Fibroblast of peridontal ligament (primary cell): ENCODE measurements around the gene PDGFB.

Source experiments
- DNase-seq: peaks from one replicate; pipeline ENCODE4 v3.0.0-alpha.2; 2010; ENCODE audit errors: extremely low read depth

The PDGFB gene

GRCh38 chr22:39206491-39206890 is 38.3 kb downstream of the PDGFB start:
- DNase-seq: no peak

- DNase-seq: peak; percentile 28
These were observed 39.3 kb downstream of the PDGFB start for GRCh38 chr22:39205344-39206021.

- DNase-seq: no peak
These were observed 40.6 kb downstream of the PDGFB start for GRCh38 chr22:39204216-39204615.

DNA sequence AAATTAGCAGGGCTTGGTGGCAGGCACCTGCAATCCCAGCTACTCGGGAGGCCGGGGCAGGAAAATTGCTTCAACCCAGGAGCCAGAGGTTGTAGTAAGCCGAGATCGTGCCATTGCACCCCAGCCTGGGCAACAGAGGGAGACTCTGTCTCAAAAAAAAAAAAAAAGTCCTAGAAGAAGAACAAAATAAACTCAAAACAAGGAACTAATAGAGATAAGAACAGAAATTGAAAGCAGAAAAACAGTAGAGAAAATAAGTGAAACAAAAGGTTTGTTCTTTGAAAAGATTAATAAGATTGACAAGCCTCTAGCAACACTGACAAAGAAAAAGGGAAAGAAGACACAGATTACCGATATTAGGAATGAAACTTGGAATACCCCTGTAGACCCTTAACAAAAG is 47.2 kb downstream of the PDGFB start:
- no peak for DNase-seq

DNA sequence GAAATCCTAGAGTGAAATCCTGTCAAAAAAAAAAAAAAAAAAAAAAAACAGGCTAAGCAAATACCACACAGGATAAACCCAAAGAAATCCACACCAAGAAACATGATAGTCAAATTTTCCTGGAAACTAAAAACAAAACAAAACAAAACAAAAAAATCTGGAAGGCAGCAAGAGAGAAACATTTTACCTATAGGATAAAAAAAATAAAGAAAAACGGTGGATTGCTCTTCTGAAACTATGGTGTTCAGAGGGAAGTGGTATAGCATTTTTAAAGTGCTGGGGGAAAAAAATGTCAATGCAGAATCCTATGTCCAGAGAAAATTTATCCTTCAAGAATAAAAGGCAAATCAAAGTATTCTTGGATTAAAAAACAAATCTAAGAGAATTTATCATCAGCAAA is 50.7 kb downstream of the PDGFB start:
- DNase-seq: no peak

- DNase-seq: no peak
These were observed 56.0 kb downstream of the PDGFB start for GRCh38 chr22:39188809-39189208.

- no peak for DNase-seq
These were observed 59.2 kb downstream of the PDGFB start for GRCh38 chr22:39185601-39186012.

- no peak for DNase-seq
These were observed 59.9 kb downstream of the PDGFB start for GRCh38 chr22:39184586-39185577.

DNA sequence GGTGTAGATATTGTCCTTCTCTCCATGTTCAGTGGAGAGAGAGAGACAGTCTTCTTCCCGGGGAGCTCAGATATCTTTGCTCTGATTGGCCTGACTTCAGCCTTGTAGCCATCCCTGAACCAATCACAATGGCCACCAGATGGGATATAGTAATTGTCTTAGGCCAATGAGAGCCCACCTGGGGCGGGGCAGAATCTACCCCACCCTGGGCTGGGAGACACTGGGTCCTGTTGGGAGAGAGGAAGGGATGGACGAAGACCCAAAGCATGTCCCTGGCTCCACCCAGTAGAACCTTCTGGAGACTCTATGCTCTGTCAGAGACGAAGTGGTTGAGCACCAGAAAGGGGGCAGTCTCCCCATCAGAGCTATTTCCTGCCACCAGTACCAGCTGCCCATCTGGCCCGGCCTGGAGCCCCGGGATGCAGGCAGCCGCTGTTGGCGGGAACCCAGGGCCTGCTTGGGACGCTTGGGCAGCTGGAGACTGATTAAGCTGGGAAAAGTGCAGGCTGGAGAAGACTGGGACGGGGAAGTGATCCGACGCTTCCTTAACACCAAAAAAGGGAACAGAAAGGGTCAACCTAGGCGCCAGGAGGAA is 60.7 kb downstream of the PDGFB start:
- no peak for DNase-seq

DNA sequence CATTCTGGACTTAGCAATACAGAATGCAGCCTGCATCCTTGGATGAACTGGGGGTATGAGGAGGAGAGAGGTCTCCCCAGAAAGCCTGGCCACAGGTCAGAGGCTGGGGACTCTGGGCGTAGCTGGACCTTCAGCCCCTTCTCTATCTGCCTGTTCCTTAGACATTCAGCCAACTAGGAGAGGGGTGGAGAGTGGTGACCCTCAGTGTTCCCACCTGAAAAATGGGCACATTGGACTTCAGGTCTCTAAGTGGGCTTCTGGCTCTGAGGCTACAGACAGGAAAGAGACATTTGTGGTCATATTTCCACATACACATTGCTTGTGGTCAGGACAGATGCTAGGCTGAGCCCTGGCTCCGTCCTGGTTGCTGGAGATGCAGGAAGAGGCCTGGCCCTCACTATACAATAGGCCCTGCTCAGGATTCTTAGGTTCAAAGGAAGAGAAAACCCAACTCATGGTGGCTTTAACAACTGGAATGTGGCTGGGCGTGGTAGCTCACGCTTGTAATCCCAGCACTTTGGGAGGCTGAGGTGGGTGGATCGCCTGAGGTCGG is 62.2 kb downstream of the PDGFB start:
- DNase-seq: no peak

DNA sequence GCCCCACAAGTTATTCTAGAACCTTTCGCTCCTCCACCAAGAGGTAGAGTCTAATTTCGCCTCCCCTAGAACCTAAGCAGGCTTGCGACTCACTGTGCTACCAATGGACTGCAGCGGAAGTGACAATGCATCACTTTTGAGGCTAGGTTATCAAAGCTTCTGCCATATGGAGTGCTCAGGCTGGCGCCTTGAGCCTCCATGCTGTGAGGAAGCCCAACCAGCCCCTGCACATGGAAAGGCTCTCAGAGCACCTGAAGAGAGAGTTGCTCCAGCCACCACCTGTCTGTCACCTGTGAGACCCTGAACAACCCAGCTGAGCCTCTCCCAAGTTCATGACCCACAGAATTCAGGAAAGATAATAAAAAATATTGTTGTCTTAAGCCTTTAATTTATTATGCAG is 63.0 kb downstream of the PDGFB start:
- no peak for DNase-seq

GRCh38 chr22:39181356-39181755 is 63.4 kb downstream of the PDGFB start:
- DNase-seq: no peak

DNA sequence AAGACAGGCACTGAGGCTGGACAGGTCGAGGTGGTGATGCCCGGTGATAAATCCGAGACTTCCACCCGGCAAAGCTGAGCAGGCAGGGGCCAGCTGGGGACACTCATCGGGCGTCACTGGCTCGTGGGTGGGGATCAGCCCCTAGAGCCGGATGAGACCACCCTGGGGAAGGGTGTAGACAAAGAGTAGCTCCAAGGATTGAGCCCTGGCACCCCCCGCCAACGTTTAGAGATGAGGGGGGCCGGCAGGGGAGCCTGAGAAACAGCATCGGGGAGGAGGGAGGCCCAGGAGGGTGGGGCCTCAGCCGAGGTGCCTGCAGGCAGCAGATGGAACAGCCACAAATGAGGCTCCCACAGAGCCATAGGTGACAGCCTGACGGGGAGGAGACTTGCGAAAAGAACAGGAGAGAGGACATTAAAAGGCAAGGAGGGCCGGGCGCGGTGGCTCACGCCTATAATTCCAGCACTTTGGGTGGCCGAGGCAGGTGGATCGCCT is 64.9 kb downstream of the PDGFB start:
- DNase-seq: no peak

DNA sequence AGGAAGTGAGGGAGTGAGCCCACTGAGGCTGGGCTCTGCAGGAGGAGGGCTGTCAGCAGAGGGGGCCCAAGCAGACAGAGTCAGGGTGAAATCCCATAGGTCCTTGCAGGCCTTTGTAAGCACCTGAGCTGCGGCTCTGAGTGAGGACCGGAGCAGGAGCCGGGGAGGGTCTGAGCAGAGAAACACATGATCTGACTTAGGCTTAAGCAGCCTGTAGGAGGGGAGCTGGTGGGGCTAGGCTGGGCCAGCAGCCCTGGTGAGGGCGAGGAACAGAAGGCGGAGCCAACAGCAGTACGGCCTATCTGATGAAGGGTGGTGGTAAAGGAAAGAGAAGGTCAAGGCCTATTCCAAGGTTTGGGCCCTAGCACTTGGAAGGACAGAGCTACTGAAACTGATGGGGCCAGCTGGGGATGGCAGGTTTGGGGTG is 65.4 kb downstream of the PDGFB start:
- no peak for DNase-seq

DNA sequence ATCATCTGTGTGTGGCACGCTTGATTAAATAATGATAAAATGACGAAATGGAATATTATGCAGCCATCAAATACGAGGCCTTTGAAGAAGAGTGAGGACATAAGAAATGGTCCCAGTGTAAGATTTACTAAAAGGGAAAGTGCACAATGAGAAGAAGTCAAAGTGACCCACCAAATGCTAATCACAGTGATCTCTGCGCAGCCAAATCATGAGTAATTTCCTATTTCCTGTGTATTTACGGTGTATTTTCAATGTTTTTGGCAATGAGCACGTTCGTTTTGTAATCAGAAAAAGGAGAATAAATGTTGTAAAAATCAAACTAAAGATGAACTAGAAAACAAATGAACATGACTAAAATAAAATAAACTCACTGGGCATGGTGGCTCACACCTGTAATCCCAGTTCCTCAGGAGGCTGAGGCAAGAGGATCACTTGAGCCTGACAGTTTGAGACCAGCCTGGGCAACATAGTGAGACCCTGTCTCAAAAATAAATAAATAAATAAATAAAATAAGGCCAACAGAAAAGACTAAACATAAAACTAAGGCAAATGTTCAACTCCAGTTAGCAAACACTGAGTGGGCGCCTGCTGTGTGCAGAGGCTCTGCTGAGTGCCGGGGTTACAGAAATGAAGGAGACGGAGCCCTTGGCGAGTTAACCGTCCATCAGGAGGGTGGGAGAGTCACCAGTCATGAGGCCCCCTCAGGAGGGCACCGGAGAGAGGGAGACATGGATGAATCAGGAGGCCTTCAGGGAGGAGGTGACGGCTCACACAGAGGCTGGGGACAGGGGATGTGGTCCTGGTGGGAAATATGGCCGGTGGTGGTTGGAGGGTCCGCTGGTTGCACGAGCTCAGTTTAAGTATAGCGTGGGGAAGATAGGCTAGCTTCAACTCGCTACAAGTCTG is 66.3 kb downstream of the PDGFB start:
- DNase-seq: peak; percentile 22

DNA sequence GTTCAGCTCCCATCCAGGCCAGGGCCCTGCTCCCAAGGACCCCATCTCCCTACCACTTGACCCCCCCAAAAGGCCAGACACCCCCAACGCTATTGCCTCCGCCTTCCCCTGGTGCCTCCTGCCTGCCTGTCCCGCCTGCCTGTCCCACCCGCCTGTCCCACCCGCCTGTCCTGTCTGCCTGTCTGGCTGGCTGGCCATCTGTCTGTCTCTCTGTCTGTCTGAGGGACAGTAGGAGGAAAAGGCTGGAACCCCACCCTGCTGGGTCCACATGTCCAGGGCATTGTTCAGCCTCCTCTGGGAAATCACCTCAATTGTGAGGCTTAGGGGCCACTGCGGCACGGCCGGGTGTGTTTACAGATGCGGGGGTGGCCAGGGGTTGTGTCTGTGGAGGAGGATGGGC is 67.0 kb downstream of the PDGFB start:
- DNase-seq: no peak

- DNase-seq: no peak
These were observed 67.4 kb downstream of the PDGFB start for GRCh38 chr22:39177456-39177775.

- DNase-seq: no peak
These were observed 67.9 kb downstream of the PDGFB start for GRCh38 chr22:39176714-39177455.

DNA sequence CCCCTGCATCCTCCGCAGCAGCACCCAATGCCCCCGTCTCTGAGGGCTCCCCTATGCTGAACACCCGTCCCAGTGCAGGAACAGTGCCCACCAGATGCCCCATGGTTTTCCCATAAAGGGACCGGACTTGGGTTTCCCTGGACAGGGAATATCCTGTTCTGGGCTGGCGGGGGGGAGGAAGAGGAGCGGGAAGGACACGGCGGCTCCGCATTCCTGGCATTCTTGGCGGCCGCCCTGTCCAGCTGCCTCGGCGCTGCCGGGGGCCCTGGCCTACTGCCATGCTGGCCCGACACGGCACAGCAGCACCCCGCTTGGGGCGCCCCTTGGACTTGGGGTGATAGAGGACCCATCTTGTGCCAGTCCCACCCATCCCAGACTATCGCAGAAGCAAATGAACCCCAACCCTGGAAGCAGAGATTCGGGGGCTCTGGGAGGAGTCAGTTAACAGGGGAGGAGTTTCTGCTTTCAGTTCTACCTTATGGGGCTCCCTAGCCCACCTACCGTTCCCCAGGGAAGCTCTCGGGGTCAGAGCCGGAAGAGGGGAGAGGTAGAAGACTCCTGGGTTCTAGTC is 68.6 kb downstream of the PDGFB start:
- peak; percentile 27 for DNase-seq
